Measurements from ENCODE around the gene SSR4.

SSR4 gene

DNA sequence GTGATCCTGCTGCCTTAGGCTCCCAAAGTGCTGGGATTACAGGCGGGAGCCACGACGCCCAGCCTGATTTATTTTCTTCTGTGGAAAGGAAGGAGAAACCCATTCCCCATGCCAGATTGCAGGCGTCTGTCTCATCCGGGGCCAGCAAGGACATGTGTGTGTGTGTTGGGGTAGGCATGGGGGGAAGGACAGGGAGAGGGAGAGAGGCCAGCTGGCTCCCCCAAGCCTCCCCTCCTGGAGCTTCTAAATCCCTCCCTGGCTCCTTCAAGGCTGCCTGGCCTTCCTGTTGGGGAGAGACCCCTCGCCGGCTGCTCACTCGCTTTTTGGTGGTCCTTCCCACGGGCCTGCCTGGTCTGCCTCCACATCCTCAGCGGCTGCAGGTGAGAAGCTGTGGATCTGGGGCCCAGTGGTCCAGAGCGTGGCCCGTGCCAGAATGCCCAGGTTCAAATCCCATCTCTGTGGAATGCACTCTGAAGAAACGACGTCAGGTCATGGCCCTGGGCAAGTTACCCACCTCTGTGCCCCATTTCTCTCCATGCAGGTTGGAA lies 31.8 kb upstream of the SSR4 start:
- no peaks in the 10 kb centered on the region for H3K36me3 ChIP-seq (ENCODE audit: insufficient read depth, insufficient read length, low read length)
- DNase-seq (ENCODE audit: low read depth, low spot score), result no peak
- peaks cover 2% of the 10 kb centered on the region for H3K4me1 ChIP-seq (ENCODE audit: insufficient read depth, insufficient read length)
- no peaks in the 10 kb centered on the region for H3K9me3 ChIP-seq (ENCODE audit: insufficient read depth, low read length)
- no peak for TF ChIP-seq YY1 (IDR thresholded peaks at IDR 0.05; ENCODE audit: insufficient read depth, insufficient read length)
- TF ChIP-seq ZNF274 (IDR thresholded peaks at IDR 0.05; ENCODE audit: low read depth, low read length), result no peak
- no peak for TF ChIP-seq SUZ12 (IDR thresholded peaks at IDR 0.05; ENCODE audit: extremely low read depth, insufficient read depth, insufficient read length)
- H3K9ac ChIP-seq (ENCODE audit: insufficient read length, low read depth), result no peak overlapping the region
- H3K4me3 ChIP-seq (ENCODE audit: insufficient read length, low read depth), result no peak overlapping the region
- H3K27me3 ChIP-seq (ENCODE audit: insufficient read depth, insufficient read length), result no peaks in the 10 kb centered on the region

- no peak for DNase-seq (ENCODE audit: low read depth, low spot score)
- no peak overlapping the region for H3K9ac ChIP-seq (ENCODE audit: insufficient read length, low read depth)
- no peaks in the 10 kb centered on the region for H3K9me3 ChIP-seq (ENCODE audit: insufficient read depth, low read length)
- TF ChIP-seq YY1 (IDR thresholded peaks at IDR 0.05; ENCODE audit: insufficient read depth, insufficient read length) (no peak), SUZ12 (IDR thresholded peaks at IDR 0.05; ENCODE audit: extremely low read depth, insufficient read depth, insufficient read length) (no peak), ZNF274 (IDR thresholded peaks at IDR 0.05; ENCODE audit: low read depth, low read length) (no peak)
- H3K36me3 ChIP-seq (ENCODE audit: insufficient read depth, insufficient read length, low read length), result no peaks in the 10 kb centered on the region
- peaks cover 2% of the 10 kb centered on the region for H3K4me1 ChIP-seq (ENCODE audit: insufficient read depth, insufficient read length)
- no peak overlapping the region for H3K4me3 ChIP-seq (ENCODE audit: insufficient read length, low read depth)
- no peaks in the 10 kb centered on the region for H3K27me3 ChIP-seq (ENCODE audit: insufficient read depth, insufficient read length)
Measured at GRCh38 chrX:153763298-153763932, 31.1 kb upstream of the SSR4 start.

GRCh38 chrX:153763989-153764755 lies 30.3 kb upstream of the SSR4 start, which contains the start of gene PLXNB3:
PLXNB3 (plus strand) TSS chrX:153764249; CDS start chrX:153765536, 1,287 bp downstream.
- TF ChIP-seq SUZ12 (IDR thresholded peaks at IDR 0.05; ENCODE audit: extremely low read depth, insufficient read depth, insufficient read length) (no peak), ZNF274 (IDR thresholded peaks at IDR 0.05; ENCODE audit: low read depth, low read length) (no peak), YY1 (IDR thresholded peaks at IDR 0.05; ENCODE audit: insufficient read depth, insufficient read length) (no peak)
- peak; percentile 20 for DNase-seq (ENCODE audit: low read depth, low spot score)
- Histone ChIP-seq H3K27me3 (ENCODE audit: insufficient read depth, insufficient read length) (no peaks in the 10 kb centered on the region), H3K36me3 (ENCODE audit: insufficient read depth, insufficient read length, low read length) (no peaks in the 10 kb centered on the region), H3K4me3 (ENCODE audit: insufficient read length, low read depth) (no peak within 1 kb of the TSS), H3K4me1 (ENCODE audit: insufficient read depth, insufficient read length) (peaks cover 2% of the 10 kb centered on the region), H3K9ac (ENCODE audit: insufficient read length, low read depth) (no peak within 1 kb of the TSS), H3K9me3 (ENCODE audit: insufficient read depth, low read length) (no peaks in the 10 kb centered on the region)

DNA sequence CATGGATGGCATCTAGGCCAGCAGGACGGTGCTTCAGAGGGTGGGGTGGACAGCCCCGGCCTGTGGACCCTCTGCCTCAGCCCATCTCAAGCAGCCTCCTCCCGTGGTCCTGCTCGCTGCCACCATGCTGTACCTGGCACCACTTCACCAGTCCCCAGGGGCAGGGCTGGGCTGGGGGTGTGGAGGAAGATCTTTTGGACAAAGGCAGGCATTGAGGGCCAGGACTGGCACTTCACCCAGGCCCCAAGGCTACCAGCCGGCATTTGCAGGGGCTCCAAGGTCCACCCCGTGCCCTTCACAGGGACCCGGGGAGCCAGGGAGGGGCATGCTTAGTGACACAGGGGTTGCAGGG lies 29.7 kb upstream of the SSR4 start:
- Histone ChIP-seq H3K9me3 (ENCODE audit: insufficient read depth, low read length) (no peaks in the 10 kb centered on the region), H3K4me3 (ENCODE audit: insufficient read length, low read depth) (no peak overlapping the region), H3K4me1 (ENCODE audit: insufficient read depth, insufficient read length) (peaks cover 2% of the 10 kb centered on the region), H3K27me3 (ENCODE audit: insufficient read depth, insufficient read length) (no peaks in the 10 kb centered on the region), H3K9ac (ENCODE audit: insufficient read length, low read depth) (no peak overlapping the region), H3K36me3 (ENCODE audit: insufficient read depth, insufficient read length, low read length) (no peaks in the 10 kb centered on the region)
- TF ChIP-seq ZNF274 (IDR thresholded peaks at IDR 0.05; ENCODE audit: low read depth, low read length) (no peak), SUZ12 (IDR thresholded peaks at IDR 0.05; ENCODE audit: extremely low read depth, insufficient read depth, insufficient read length) (no peak), YY1 (IDR thresholded peaks at IDR 0.05; ENCODE audit: insufficient read depth, insufficient read length) (no peak)
- DNase-seq (ENCODE audit: low read depth, low spot score), result no peak

DNA sequence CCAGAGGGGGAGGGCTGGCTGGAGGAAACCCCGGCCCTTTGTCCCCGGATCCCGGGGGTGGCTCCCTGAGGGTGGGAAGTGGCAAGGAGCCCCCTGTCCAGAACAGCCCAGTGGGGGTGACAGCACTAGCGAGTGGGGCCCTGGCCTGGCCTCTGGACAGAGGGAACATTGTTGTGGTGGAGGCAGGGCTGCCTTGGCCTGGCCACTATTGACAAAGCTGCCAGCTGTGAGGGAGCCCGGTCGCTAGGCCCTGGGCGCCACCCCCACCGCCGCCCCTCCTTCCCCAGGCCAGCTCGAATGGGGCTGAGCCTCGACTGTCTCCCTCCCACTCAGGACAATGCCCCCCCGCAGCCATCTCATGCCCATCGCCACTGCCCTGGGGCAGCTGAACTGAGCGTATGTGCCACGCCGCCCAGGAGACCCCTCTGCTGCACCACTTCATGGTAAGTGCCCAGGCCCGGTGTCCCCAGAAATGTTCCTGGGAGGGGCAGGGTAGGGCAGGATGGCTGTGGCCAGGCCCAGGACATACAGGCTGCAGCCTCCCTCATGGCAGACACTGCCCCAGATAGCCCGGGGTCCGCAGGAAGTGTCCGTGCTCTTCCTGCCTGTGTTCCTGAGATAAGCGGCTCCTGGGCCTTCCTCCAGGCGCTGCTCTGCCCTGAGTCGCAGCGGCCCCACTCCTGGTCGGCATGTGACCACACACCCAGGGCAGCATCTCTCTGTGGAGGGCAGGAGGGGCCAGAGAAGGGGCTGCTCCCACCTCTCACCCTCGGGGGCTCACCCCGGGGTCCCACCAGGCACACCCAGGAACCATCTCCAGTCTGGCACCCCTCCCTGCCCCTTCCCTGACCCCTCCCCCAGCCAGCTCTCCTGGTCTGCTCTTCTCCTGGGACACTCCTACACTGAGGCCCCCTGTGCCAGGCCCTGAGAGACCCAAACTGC lies 29.1 kb upstream of the SSR4 start:
- H3K9ac ChIP-seq (ENCODE audit: insufficient read length, low read depth), result peak overlapping the region; percentile 56
- H3K9me3 ChIP-seq (ENCODE audit: insufficient read depth, low read length), result no peaks in the 10 kb centered on the region
- TF ChIP-seq ZNF274 (IDR thresholded peaks at IDR 0.05; ENCODE audit: low read depth, low read length) (no peak), SUZ12 (IDR thresholded peaks at IDR 0.05; ENCODE audit: extremely low read depth, insufficient read depth, insufficient read length) (no peak), YY1 (IDR thresholded peaks at IDR 0.05; ENCODE audit: insufficient read depth, insufficient read length) (no peak)
- no peak for DNase-seq (ENCODE audit: low read depth, low spot score)
- peak overlapping the region; percentile 24 for H3K4me3 ChIP-seq (ENCODE audit: insufficient read length, low read depth)
- no peaks in the 10 kb centered on the region for H3K27me3 ChIP-seq (ENCODE audit: insufficient read depth, insufficient read length)
- peaks cover 2% of the 10 kb centered on the region for H3K4me1 ChIP-seq (ENCODE audit: insufficient read depth, insufficient read length)
- no peaks in the 10 kb centered on the region for H3K36me3 ChIP-seq (ENCODE audit: insufficient read depth, insufficient read length, low read length)

- H3K4me1 ChIP-seq (ENCODE audit: insufficient read depth, insufficient read length), result peaks cover 2% of the 10 kb centered on the region
- no peaks in the 10 kb centered on the region for H3K36me3 ChIP-seq (ENCODE audit: insufficient read depth, insufficient read length, low read length)
- peak; percentile 13 for DNase-seq (ENCODE audit: low read depth, low spot score)
- TF ChIP-seq ZNF274 (IDR thresholded peaks at IDR 0.05; ENCODE audit: low read depth, low read length), result no peak
- no peak for TF ChIP-seq YY1 (IDR thresholded peaks at IDR 0.05; ENCODE audit: insufficient read depth, insufficient read length)
- no peak for TF ChIP-seq SUZ12 (IDR thresholded peaks at IDR 0.05; ENCODE audit: extremely low read depth, insufficient read depth, insufficient read length)
- peak overlapping the region; percentile 50 for H3K9ac ChIP-seq (ENCODE audit: insufficient read length, low read depth)
- no peaks in the 10 kb centered on the region for H3K27me3 ChIP-seq (ENCODE audit: insufficient read depth, insufficient read length)
- H3K9me3 ChIP-seq (ENCODE audit: insufficient read depth, low read length), result no peaks in the 10 kb centered on the region
- H3K4me3 ChIP-seq (ENCODE audit: insufficient read length, low read depth), result peak overlapping the region; percentile 24
Measured at GRCh38 chrX:153766098-153766817, 28.2 kb upstream of the SSR4 start.
